SK-N-SH treated with all-trans-retinoic acid at 6 μM for 48 hours (cell line): ENCODE measurements around the gene ASS1.

Experiments used
- ATAC-seq: fragments of 200-7000 bp; cut with Tn5 transposase; 3 replicates; pipeline ENCODE4 v1.9.1; 2020; ENCODE audit warnings: mild to moderate bottlenecking, moderate library complexity
- ARNTL ChIP-seq: fragments of 450-650 bp; formaldehyde crosslinking; IDR thresholded peaks from 2 replicates; pipeline ENCODE4 v1.5.0; 2020; ENCODE audit warnings: low read depth, mild to moderate bottlenecking, moderate library complexity, borderline replicate concordance
- BACH2 ChIP-seq: fragments of 250-450 bp; sonication (Bioruptor Pico); IDR thresholded peaks from 2 replicates; pipeline ENCODE4 v1.9.0; 2021; ENCODE audit warnings: mild to moderate bottlenecking, borderline replicate concordance
- CREB5 ChIP-seq: fragments of 250-450 bp; sonication (Bioruptor Pico); IDR thresholded peaks from 2 replicates; pipeline ENCODE4 v1.5.1; 2020; ENCODE audit warnings: low read depth, mild to moderate bottlenecking, moderate library complexity
- CSDC2 ChIP-seq: fragments of 250-450 bp; sonication (Bioruptor Pico); IDR thresholded peaks from 2 replicates; pipeline ENCODE4 v1.5.0; 2020; ENCODE audit warnings: mild to moderate bottlenecking, moderate library complexity
- CSRNP3 ChIP-seq: fragments of 250-450 bp; sonication (Bioruptor Pico); IDR thresholded peaks from 2 replicates; pipeline ENCODE4 v1.5.1; 2021; ENCODE audit warnings: mild to moderate bottlenecking, moderate library complexity
- ESRRG ChIP-seq: fragments of 250-450 bp; sonication (Bioruptor Pico); IDR thresholded peaks from 2 replicates; pipeline ENCODE4 v1.6.1; 2021; ENCODE audit warnings: mild to moderate bottlenecking
- GLIS3 ChIP-seq: fragments of 250-450 bp; sonication (Bioruptor Pico); IDR thresholded peaks from 2 replicates; pipeline ENCODE4 v1.5.0; 2020; ENCODE audit warnings: mild to moderate bottlenecking, moderate library complexity
- ISL1 ChIP-seq: fragments of 250-450 bp; sonication (Bioruptor Pico); IDR thresholded peaks from 2 replicates; pipeline ENCODE4 v2.1.2; 2022; ENCODE audit warnings: mild to moderate bottlenecking, moderate library complexity
- OSR1 ChIP-seq: fragments of 250-450 bp; sonication (Bioruptor Pico); IDR thresholded peaks from 2 replicates; pipeline ENCODE4 v1.8.0; 2022; ENCODE audit warnings: moderate library complexity, mild to moderate bottlenecking, inconsistent platforms
- POU6F1 ChIP-seq: fragments of 250-450 bp; sonication (Bioruptor Pico); IDR thresholded peaks from 2 replicates; pipeline ENCODE4 v1.8.0; 2021; ENCODE audit warnings: low read depth, mild to moderate bottlenecking, moderate library complexity, borderline replicate concordance
- PPARA ChIP-seq: fragments of 250-450 bp; sonication (Bioruptor Pico); IDR thresholded peaks from 2 replicates; pipeline ENCODE4 v1.5.0; 2020; ENCODE audit warnings: mild to moderate bottlenecking, borderline replicate concordance
- RARB ChIP-seq: fragments of 250-450 bp; sonication (Bioruptor Pico); IDR thresholded peaks from 2 replicates; pipeline ENCODE4 v1.8.0; 2021; ENCODE audit warnings: mild to moderate bottlenecking, moderate library complexity
- SNAI2 ChIP-seq: fragments of 250-450 bp; sonication (Bioruptor Pico); IDR thresholded peaks from 2 replicates; pipeline ENCODE4 v1.5.0; 2020; ENCODE audit warnings: mild to moderate bottlenecking, moderate library complexity
- TOX ChIP-seq: fragments of 250-450 bp; sonication (Bioruptor Pico); IDR thresholded peaks from 2 replicates; pipeline ENCODE4 v1.8.0; 2021; ENCODE audit warnings: mild to moderate bottlenecking, moderate library complexity, borderline replicate concordance
- TSHZ2 ChIP-seq: fragments of 250-450 bp; sonication (Bioruptor Pico); IDR thresholded peaks from 2 replicates; pipeline ENCODE4 v1.5.0; 2020; ENCODE audit warnings: mild to moderate bottlenecking, moderate library complexity
- ZC3H10 ChIP-seq: fragments of 250-450 bp; sonication (Bioruptor Pico); IDR thresholded peaks from 2 replicates; pipeline ENCODE4 v1.5.1; 2021; ENCODE audit warnings: mild to moderate bottlenecking, moderate library complexity
- ZFP30 ChIP-seq: fragments of 450-650 bp; formaldehyde crosslinking; IDR thresholded peaks from 2 replicates; pipeline ENCODE4 v1.5.0; 2022; ENCODE audit warnings: mild to moderate bottlenecking, moderate library complexity
- ZNF565 ChIP-seq: fragments of 450-650 bp; formaldehyde crosslinking; conservative IDR thresholded peaks from 2 replicates; pipeline ENCODE4 v1.5.0; 2020; ENCODE audit warnings: low read depth, mild to moderate bottlenecking, moderate library complexity
- ZNF70 ChIP-seq: fragments of 450-650 bp; formaldehyde crosslinking; IDR thresholded peaks from 2 replicates; pipeline ENCODE4 v1.5.0; 2020; ENCODE audit warnings: mild to moderate bottlenecking, moderate library complexity
- ZNF8 ChIP-seq: fragments of 450-650 bp; formaldehyde crosslinking; IDR thresholded peaks from 2 replicates; pipeline ENCODE4 v1.5.0; 2020; ENCODE audit warnings: mild to moderate bottlenecking, moderate library complexity

The ASS1 gene

GRCh38 chr9:130429381-130429780 is 15.4 kb upstream of the ASS1 start:
- no peak for TF ChIP-seq BACH2
- no peak for TF ChIP-seq ZC3H10 (CRISPR knock-in tag)
- TF ChIP-seq ZFP30 (CRISPR knock-in tag): no peak
- TF ChIP-seq TOX (CRISPR knock-in tag): no peak
- TF ChIP-seq ZNF70 (CRISPR knock-in tag): no peak
- ATAC-seq: no peak

GRCh38 chr9:130429831-130430230 is 14.9 kb upstream of the ASS1 start:
- no peak for ATAC-seq
- no peak for TF ChIP-seq GLIS3
- TF ChIP-seq ESRRG (CRISPR knock-in tag): no peak
- no peak for TF ChIP-seq ISL1 (CRISPR knock-in tag)
- no peak for TF ChIP-seq PPARA
- no peak for TF ChIP-seq ZNF70 (CRISPR knock-in tag)
- TF ChIP-seq ZNF565 (CRISPR knock-in tag): no peak
- no peak for TF ChIP-seq CSRNP3 (CRISPR knock-in tag)
- TF ChIP-seq ZC3H10 (CRISPR knock-in tag): no peak
- TF ChIP-seq ARNTL (CRISPR knock-in tag): no peak
- TF ChIP-seq OSR1 (CRISPR knock-in tag): no peak
- TF ChIP-seq BACH2: no peak

- no peak for ATAC-seq
- TF ChIP-seq ZNF565 (CRISPR knock-in tag) (no peak), ZNF8 (CRISPR knock-in tag) (no peak), OSR1 (CRISPR knock-in tag) (no peak), TOX (CRISPR knock-in tag) (no peak), ARNTL (CRISPR knock-in tag) (no peak), SNAI2 (CRISPR knock-in tag) (no peak), GLIS3 (no peak), ZNF70 (CRISPR knock-in tag) (no peak), ISL1 (CRISPR knock-in tag) (no peak), RARB (CRISPR knock-in tag) (no peak)
These were observed 14.5 kb upstream of the ASS1 start for GRCh38 chr9:130430232-130430631.

GRCh38 chr9:130430734-130431535 is 13.8 kb upstream of the ASS1 start:
- no peak for TF ChIP-seq OSR1 (CRISPR knock-in tag)
- no peak for TF ChIP-seq POU6F1 (CRISPR knock-in tag)
- no peak for TF ChIP-seq CREB5 (CRISPR knock-in tag)
- no peak for TF ChIP-seq CSDC2 (CRISPR knock-in tag)
- TF ChIP-seq TSHZ2 (CRISPR knock-in tag): no peak
- TF ChIP-seq ISL1 (CRISPR knock-in tag): no peak
- TF ChIP-seq ZNF8 (CRISPR knock-in tag): no peak
- TF ChIP-seq, all 23 proteins: peak for 0

More at GRCh38 chr9:130430734-130431535, 13.8 kb upstream of the ASS1 start:
- ATAC-seq: no peak
